Measurements from ENCODE around the gene KLHL1.

DNA sequence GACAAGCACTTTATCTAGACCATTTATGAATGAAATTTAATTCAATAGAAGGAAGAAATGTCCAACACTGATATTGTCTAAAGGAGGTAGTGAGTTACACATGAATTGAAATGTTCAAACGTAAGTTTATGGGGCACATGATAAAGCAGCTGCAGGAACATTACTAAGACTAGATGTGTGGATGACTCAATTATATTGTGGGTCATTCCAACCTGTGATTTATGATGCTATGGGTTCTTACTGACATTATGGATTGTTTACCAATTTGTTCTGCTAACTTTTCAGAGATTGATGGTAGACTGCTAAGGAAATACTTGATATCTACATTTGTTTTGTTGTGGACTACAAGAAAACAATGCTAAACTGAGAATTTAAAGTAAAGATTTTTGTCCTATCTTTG is 56.7 kb downstream of the KLHL1 start:
- TF ChIP-seq, protein P1, sequence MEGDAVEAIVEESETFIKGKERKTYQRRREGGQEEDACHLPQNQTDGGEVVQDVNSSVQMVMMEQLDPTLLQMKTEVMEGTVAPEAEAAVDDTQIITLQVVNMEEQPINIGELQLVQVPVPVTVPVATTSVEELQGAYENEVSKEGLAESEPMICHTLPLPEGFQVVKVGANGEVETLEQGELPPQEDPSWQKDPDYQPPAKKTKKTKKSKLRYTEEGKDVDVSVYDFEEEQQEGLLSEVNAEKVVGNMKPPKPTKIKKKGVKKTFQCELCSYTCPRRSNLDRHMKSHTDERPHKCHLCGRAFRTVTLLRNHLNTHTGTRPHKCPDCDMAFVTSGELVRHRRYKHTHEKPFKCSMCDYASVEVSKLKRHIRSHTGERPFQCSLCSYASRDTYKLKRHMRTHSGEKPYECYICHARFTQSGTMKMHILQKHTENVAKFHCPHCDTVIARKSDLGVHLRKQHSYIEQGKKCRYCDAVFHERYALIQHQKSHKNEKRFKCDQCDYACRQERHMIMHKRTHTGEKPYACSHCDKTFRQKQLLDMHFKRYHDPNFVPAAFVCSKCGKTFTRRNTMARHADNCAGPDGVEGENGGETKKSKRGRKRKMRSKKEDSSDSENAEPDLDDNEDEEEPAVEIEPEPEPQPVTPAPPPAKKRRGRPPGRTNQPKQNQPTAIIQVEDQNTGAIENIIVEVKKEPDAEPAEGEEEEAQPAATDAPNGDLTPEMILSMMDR (IDR thresholded peaks at IDR 0.05 in 2 of 3, conservative IDR thresholded peaks at IDR 0.05 in 1 of 3; ENCODE audit: borderline replicate concordance in 1 of 3, insufficient read depth in 1 of 3, low read depth in 2 of 3, low read length in 2 of 3), result no peak
- no peak for TF ChIP-seq ZFX (IDR thresholded peaks at IDR 0.05)
- TF ChIP-seq POLR2A (IDR thresholded peaks at IDR 0.05; ENCODE audit: borderline replicate concordance, extremely low read depth, insufficient read depth, insufficient read length), result no peak
- TF ChIP-seq POLR2AphosphoS5 (IDR thresholded peaks at IDR 0.05; ENCODE audit: low read depth, low read length), result no peak
- TF ChIP-seq EGR1 (IDR thresholded peaks at IDR 0.05; ENCODE audit: low read depth), result no peak
- TF ChIP-seq, protein P2, sequence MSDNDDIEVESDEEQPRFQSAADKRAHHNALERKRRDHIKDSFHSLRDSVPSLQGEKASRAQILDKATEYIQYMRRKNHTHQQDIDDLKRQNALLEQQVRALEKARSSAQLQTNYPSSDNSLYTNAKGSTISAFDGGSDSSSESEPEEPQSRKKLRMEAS (IDR thresholded peaks at IDR 0.05), result no peak
- no peak for TF ChIP-seq ZNF274 (IDR thresholded peaks at IDR 0.05; ENCODE audit: low read depth, low read length)
- TF ChIP-seq EZH2 (IDR thresholded peaks at IDR 0.05), result no peak
- TF ChIP-seq FOSL1 (IDR thresholded peaks at IDR 0.05; ENCODE audit: low read depth), result no peak
- no peak for TF ChIP-seq ZBTB33 (IDR thresholded peaks at IDR 0.05; ENCODE audit: extremely low read depth, insufficient replicate concordance, low read length)
- TF ChIP-seq ELF1 (IDR thresholded peaks at IDR 0.05; ENCODE audit: borderline replicate concordance, low read depth), result no peak
- no peak for TF ChIP-seq EZH2phosphoT487 (IDR thresholded peaks at IDR 0.05; ENCODE audit: borderline replicate concordance)
- TF ChIP-seq, protein P3, sequence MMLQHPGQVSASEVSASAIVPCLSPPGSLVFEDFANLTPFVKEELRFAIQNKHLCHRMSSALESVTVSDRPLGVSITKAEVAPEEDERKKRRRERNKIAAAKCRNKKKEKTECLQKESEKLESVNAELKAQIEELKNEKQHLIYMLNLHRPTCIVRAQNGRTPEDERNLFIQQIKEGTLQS (IDR thresholded peaks at IDR 0.05), result no peak
- TF ChIP-seq SP1 (IDR thresholded peaks at IDR 0.05; ENCODE audit: low read depth), result no peak

Measured in HCT116 (cell line).